Measurements from ENCODE around the gene TIAM2.

- TF ChIP-seq CTCF (IDR thresholded peaks at IDR 0.05) (no peak), POLR2A (IDR thresholded peaks at IDR 0.05) (no peak)
Observed at GRCh38 chr6:155100087-155100486, 105.0 kb downstream of the TIAM2 start.

Measured in tibial nerve (tissue), 3 donors.